Ovary (tissue), 3 donors: ENCODE measurements around the gene FATE1.

Source experiments
- CTCF ChIP-seq, 3 donors: fragments of 450-650 bp in 2 of 3; fragments of 200-600 bp in 1 of 3; IDR thresholded peaks; one replicate each; pipeline versions ENCODE4 v1.5.1 to v1.8.0; 2016 to 2022; ENCODE audit warnings: antibody characterized with exemption in 3 of 3, mild to moderate bottlenecking in 1 of 3
- EP300 ChIP-seq: sonication (generic); formaldehyde crosslinking; IDR thresholded peaks from one replicate; pipeline ENCODE4 v1.6.1; 2017; ENCODE audit warnings: antibody characterized with exemption
- POLR2A ChIP-seq: fragments of 450-650 bp; IDR thresholded peaks from one replicate; pipeline ENCODE4 v1.6.1; 2017; ENCODE audit warnings: antibody characterized with exemption, mild to moderate bottlenecking, moderate library complexity
- donor health status: DM: no; HTN: no; CAD: no.

GRCh38 chrX:151726751-151727150, 10.9 kb downstream of the FATE1 start:
- no peak for TF ChIP-seq CTCF (IDR thresholded peaks at IDR 0.05)
- TF ChIP-seq POLR2A = no peak
- no peak for TF ChIP-seq EP300
